ENCODE results near the gene OR2T29.
"Not testable (repeated sequence)": the region's sequence is repeated elsewhere in the genome, so short reads cannot be mapped to it uniquely, and the experiment has no call there.

GRCh38 chr1:248537449-248537848 lies 25.1 kb downstream of the OR2T29 start:
- TF ChIP-seq CTCF, POLR2AphosphoS5, POLR2A (IDR thresholded peaks at IDR 0.05): not testable (repeated sequence)

Measured in breast epithelium (tissue), 3 donors.